DND-41 (cell line): ENCODE data around the gene TM4SF5.

Source experiments
- CTCF ChIP-seq: IDR thresholded peaks from 2 replicates; pipeline ENCODE4 v1.5.1; 2012; ENCODE audit warnings: borderline replicate concordance, low read length, moderate library complexity, mild to moderate bottlenecking; ENCODE audit not compliant: poor library complexity, severe bottlenecking; ENCODE audit errors: extremely low read depth
- EZH2 ChIP-seq: IDR thresholded peaks from 3 replicates; pipeline ENCODE4 v1.6.1; 2012; ENCODE audit warnings: borderline replicate concordance, low read depth, mild to moderate bottlenecking, moderate library complexity, low read length, inconsistent platforms; ENCODE audit not compliant: severe bottlenecking

- TF ChIP-seq CTCF (no peak), EZH2 (no peak)
Observed at GRCh38 chr17:4742133-4742532, 29.6 kb upstream of the TM4SF5 start.
